Subcutaneous adipose tissue (tissue), 4 donors: Measurements from ENCODE around the gene SERPINB4. TPM values are rescaled to one million over a fixed set of nuclear protein-coding genes. Genes with fewer than 3 reads are reported as not detected.

Experiments
- CTCF ChIP-seq: fragments of 450-650 bp; IDR thresholded peaks from one replicate; pipeline ENCODE4 v1.5.1; 2016; ENCODE audit warnings: low read depth, mild to moderate bottlenecking, control low read depth, antibody characterized with exemption, moderate library complexity
- total RNA-seq, 4 donors: library from RNA; depleted of rRNA; stranded (reverse); fragments of >200 nt; gene quantifications; one replicate each; pipeline ENCODE4 v1.1.0, GENCODE V29; 2016

Gene SERPINB4
- total RNA-seq, 4 donors from 2014 or later = not detected

DNA sequence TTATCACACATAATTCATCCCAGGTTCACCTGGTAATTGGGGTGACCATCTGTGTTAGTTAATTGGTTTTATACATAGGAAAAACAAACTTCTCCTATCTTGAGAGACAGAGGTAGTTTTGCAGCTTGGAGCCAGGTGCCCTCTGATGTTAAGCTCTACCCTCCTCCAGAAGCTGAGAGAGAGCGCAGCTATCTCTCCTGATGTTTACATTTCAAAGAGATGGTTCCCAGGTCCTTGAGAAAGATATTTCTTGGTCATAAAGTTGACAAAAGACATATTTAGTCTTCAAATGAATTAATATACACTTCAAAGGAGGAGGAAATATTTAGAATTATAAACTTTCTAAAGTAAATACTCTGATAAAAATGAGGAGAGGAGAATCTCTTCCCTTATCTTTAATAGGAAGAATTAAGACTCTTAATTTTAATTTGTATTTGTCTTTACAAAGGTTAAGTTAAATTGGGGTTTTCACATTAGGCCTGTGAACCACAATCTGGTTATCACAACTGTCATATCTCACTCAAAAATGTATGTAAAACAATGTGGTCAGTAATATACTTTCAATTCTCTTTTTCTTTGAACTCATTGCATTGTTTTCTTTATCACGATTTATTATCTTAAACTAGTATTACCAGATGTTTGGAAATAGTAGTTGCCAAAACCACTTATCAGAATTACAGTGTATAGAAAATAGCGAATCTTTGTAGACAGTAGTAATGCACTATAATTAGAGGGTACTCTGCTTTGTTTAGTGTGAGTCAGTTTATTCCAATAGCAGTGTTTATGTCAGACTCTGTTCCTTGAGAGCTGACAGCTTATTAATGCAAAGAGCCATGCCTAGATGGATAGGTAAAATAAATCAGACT lies 26.8 kb downstream of the SERPINB4 start:
- no peak for TF ChIP-seq CTCF

GRCh38 chr18:63613420-63613819 lies 30.6 kb downstream of the SERPINB4 start:
- TF ChIP-seq CTCF = no peak

- TF ChIP-seq CTCF = no peak
These were observed 37.5 kb downstream of the SERPINB4 start for GRCh38 chr18:63606526-63606925.

DNA sequence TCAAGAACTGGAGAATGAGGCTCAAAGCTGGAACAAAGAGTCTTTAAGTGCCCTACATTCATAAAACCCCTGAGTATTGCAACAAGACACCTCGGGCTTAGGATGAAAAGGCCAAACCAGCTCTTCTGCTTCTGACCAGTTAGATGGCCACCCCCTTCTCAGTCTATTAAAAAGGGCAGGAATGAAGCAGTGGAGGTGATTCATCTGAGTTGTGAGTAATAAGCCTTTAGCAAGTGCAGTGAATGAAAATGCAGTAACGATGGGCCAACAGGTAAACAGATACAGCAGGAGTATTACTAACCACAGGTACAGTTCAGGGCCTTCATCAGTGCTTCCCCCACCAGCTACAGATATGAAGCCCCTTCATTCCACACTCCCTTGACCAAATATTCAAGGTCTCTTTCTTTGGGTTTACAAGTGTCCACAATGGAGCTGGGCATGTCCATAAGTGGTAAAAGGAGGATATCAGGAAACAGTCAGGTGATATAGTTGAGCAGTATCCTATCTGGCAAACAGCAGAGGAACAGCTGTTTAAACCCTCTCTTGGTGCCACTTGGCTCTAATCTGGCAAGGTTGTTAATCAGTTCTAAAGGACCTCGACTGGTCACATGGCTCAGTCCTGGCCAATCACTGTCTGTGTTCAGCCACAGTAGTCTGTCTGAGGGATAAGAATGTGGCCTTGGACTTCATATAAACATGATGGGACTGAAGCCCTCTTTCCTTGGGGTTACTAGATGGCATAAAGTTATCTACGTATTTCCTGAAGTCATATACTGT lies 39.1 kb downstream of the SERPINB4 start:
- no peak for TF ChIP-seq CTCF

DNA sequence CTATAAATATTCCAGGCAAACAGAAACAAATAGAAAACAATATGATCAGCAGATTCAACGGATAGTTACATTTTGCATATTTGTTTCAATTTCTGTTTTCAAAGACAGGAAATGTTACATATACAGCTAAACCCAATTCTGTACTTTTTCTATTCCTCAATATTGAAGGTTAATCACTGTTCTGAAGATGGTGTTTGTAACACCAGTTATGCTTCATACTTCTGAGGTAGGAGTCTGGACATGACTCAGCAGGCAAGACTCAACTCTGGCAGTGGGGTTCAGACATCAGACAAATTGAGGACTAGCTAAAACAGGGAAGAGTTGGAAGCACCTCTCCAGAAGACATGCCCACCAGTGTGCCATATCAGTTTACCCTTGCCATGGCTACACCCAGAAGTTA lies 40.3 kb downstream of the SERPINB4 start:
- TF ChIP-seq CTCF = no peak

DNA sequence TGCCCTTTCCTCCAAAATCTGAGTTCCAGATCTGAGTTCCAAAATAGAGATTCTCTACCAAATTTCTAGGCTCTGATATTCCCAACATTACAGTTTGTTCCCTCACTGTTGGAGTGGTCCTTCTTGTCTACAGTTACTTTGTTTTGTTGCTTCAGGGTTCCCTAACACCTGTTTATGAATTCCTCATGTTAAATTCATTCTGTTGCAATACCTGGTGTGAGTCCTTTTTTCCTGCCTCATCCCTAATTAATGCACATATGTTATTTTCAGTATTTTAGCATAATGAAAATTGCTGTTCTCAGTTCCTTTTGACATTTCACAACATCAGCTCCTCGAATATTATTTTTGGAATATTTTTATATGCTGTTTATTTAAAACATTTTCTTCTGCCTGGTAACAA lies 40.7 kb downstream of the SERPINB4 start:
- no peak for TF ChIP-seq CTCF

DNA sequence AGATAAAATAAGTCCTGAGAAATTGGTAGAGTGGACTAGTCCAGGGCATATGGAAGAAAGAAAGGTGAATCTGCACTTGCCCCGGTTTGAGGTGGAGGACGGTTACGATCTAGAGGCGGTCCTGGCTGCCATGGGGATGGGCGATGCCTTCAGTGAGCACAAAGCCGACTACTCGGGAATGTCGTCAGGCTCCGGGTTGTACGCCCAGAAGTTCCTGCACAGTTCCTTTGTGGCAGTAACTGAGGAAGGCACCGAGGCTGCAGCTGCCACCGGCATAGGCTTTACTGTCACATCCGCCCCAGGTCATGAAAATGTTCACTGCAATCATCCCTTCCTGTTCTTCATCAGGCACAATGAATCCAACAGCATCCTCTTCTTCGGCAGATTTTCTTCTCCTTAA lies 47.1 kb downstream of the SERPINB4 start:
- no peak for TF ChIP-seq CTCF
